GM12878 (cell line): Measurements from ENCODE around the gene IFNL1. TPM values are rescaled to one million over a fixed set of nuclear protein-coding genes. Genes with fewer than 3 reads are reported as not detected.

Experiments
- ATAC-seq: fragments of 200-7000 bp; cut with Tn5 transposase; 3 replicates; pipeline ENCODE4 v1.9.1; 2020; ENCODE audit warnings: mild to moderate bottlenecking, moderate library complexity
- BruUV-seq: library from RNA; stranded (reverse); fragments of 400-500 nt; replicated peaks from 2 replicates; lab custom pipeline; 2021; lab: Mats Ljungman, UMichigan
- CTCF ChIA-PET: fragments of 300-600 bp; sonication (Branson Sonifier 250); formaldehyde crosslinking; extraction: SDS; loops from one replicate; lab custom pipeline; 2021; ENCODE audit warnings: inconsistent platforms; lab: Yijun Ruan, JAX
- POLR2A ChIA-PET: fragments of 350-600 bp; formaldehyde crosslinking; extraction: SDS; loops from one replicate; lab custom pipeline; 2021; ENCODE audit warnings: inconsistent platforms; lab: Charles Lee
- RAD21 ChIA-PET: fragments of 300-600 bp; sonication (Branson Sonifier 250); formaldehyde crosslinking; loops from one replicate; lab custom pipeline; 2023; ENCODE audit warnings: antibody characterized with exemption; ENCODE audit not compliant: unreplicated experiment; lab: Charles Lee
- SMC1A ChIA-PET: fragments of 300-600 bp; sonication (Branson Sonifier 250); formaldehyde crosslinking; loops from one replicate; lab custom pipeline; 2023; ENCODE audit not compliant: unreplicated experiment, uncharacterized antibody; lab: Charles Lee
- DNase-seq: peaks from one replicate; pipeline ENCODE4 v3.0.0-alpha.2; 2011; ENCODE audit warnings: low read depth, low spot score
- FAIRE-seq: peaks from 3 replicates; lab custom pipeline; 2011; peaks lifted over from hg19 to GRCh38; lab: Jason Lieb, UNC
- H2AFZ ChIP-seq: 2 replicates; pipeline ENCODE4 v1.6.0; 2011; ENCODE audit warnings: low read depth, low read length, control low read depth; ENCODE audit not compliant: control insufficient read depth
- H3K27ac ChIP-seq: 2 replicates; pipeline ENCODE4 v1.5.1; 2011; ENCODE audit warnings: control low read depth; ENCODE audit not compliant: control insufficient read depth, insufficient read depth
- H3K27me3 ChIP-seq, 2 experiments: replicated peaks in 1 of 2; 2 replicates each; pipeline versions ENCODE4 v1.6.0 to v1.6.1; 2011; ENCODE audit warnings: low read length in 1 of 2; ENCODE audit not compliant: control insufficient read depth in 2 of 2, insufficient read depth in 2 of 2
- H3K36me3 ChIP-seq, 2 experiments: 2 replicates each; pipeline ENCODE4 v1.5.1; 2011; ENCODE audit warnings: low read length in 1 of 2; ENCODE audit not compliant: control insufficient read depth in 2 of 2, insufficient read depth in 2 of 2
- H3K4me1 ChIP-seq: 2 replicates; pipeline ENCODE4 v1.6.1; 2011; ENCODE audit warnings: mild to moderate bottlenecking, low read length, moderate library complexity, mixed read lengths; ENCODE audit not compliant: control insufficient read depth, insufficient read depth
- H3K4me2 ChIP-seq: 2 replicates; pipeline ENCODE4 v1.6.0; 2011; ENCODE audit warnings: control low read depth; ENCODE audit not compliant: control insufficient read depth, insufficient read depth
- H3K4me3 ChIP-seq: fragments of 200-600 bp; sonication (generic); 2 replicates; pipeline ENCODE4 v1.5.1; 2016
- H3K79me2 ChIP-seq: 2 replicates; pipeline ENCODE4 v1.6.0; 2011; ENCODE audit warnings: low read length; ENCODE audit not compliant: control insufficient read depth, insufficient read depth
- H3K9ac ChIP-seq: 2 replicates; pipeline ENCODE4 v1.8.0; 2011; ENCODE audit warnings: low read length, control low read depth, mixed read lengths; ENCODE audit not compliant: control insufficient read depth, insufficient read depth
- H3K9me3 ChIP-seq: replicated peaks from 3 replicates; pipeline ENCODE4 v1.5.1; 2011; ENCODE audit warnings: mild to moderate bottlenecking, low read length; ENCODE audit not compliant: control insufficient read depth, insufficient read depth
- H4K20me1 ChIP-seq: 2 replicates; pipeline ENCODE4 v1.6.0; 2011; ENCODE audit not compliant: control insufficient read depth, insufficient read depth
- FOXM1 ChIP-seq: IDR thresholded peaks from 2 replicates; pipeline ENCODE4 v1.6.1; 2012; ENCODE audit warnings: low read depth, mild to moderate bottlenecking, inconsistent platforms, low read length, moderate library complexity
- IKZF2 ChIP-seq, 2 experiments: fragments of 450-650 bp; IDR thresholded peaks; 2 replicates each; pipeline ENCODE4 v1.6.1; 2017; ENCODE audit warnings: mild to moderate bottlenecking in 2 of 2, moderate library complexity in 2 of 2
- RBBP5 ChIP-seq: fragments of 200-600 bp; sonication (generic); conservative IDR thresholded peaks from 2 replicates; pipeline ENCODE4 v1.6.1; 2016
- SUPT20H ChIP-seq: IDR thresholded peaks from 2 replicates; pipeline ENCODE4 v1.6.1; 2011; ENCODE audit warnings: low read depth, mild to moderate bottlenecking, low read length, moderate library complexity, borderline replicate concordance; ENCODE audit not compliant: control insufficient read depth
- TAF1 ChIP-seq: IDR thresholded peaks from 2 replicates; pipeline ENCODE4 v1.6.1; 2011; ENCODE audit warnings: mild to moderate bottlenecking, low read depth, low read length, borderline replicate concordance
- ZBTB40 ChIP-seq: fragments of 450-650 bp; IDR thresholded peaks from 2 replicates; pipeline ENCODE4 v1.6.1; 2016; ENCODE audit warnings: mild to moderate bottlenecking, moderate library complexity, borderline replicate concordance
- ZSCAN29 ChIP-seq: fragments of 450-650 bp; IDR thresholded peaks from 2 replicates; pipeline ENCODE4 v1.6.1; 2017; ENCODE audit warnings: mild to moderate bottlenecking, moderate library complexity
- ZZZ3 ChIP-seq: IDR thresholded peaks from 2 replicates; pipeline ENCODE4 v1.6.1; 2011; ENCODE audit warnings: low read depth; ENCODE audit not compliant: control insufficient read depth, insufficient read length
- WGBS: methylation state at CpG from one replicate; pipeline ENCODE4 v1.1.6; 2016; ENCODE audit warnings: low lambda C conversion rate; ENCODE audit not compliant: insufficient replicate concordance, insufficient coverage; ENCODE audit errors: missing lambda C conversion rate; 5-methylcytosine and 5-hydroxymethylcytosine counted together
- in situ Hi-C: fragments of 300-500 bp; cut with MboI; formaldehyde crosslinking; loops from 9 replicates; pipeline ENCODE4 v1.14.3; 2018; ENCODE audit warnings: mixed read lengths
- intact Hi-C: fragments of 100-400 bp; cut with micrococcal nuclease; formaldehyde crosslinking; loops from one replicate; pipeline ENCODE4 v1.14.2; 2022; ENCODE audit not compliant: unreplicated experiment
- polyA plus RNA-seq, 11 experiments: library from polyadenylated mRNA; depleted of rRNA in 4 of 11; unstranded in 6 of 11; stranded (reverse) in 5 of 11; fragments of >200 nt; fragmentation: Nextera tagmentation in 4 of 11; fragmentation: Illumina TruSeq in 1 of 11; extraction: Ambion mirVana in 4 of 11; extraction: Trizol in 1 of 11; gene quantifications; 1 replicate in 1 of 11; 2 replicates in 10 of 11; pipeline versions ENCODE4 v1.2.1 to v1.2.3, GENCODE V29; 2011 to 2016; ENCODE audit warnings: inconsistent platforms in 2 of 11, missing spikeins in 2 of 11, low read depth in 1 of 11
- total RNA-seq, 4 experiments: library from RNA; depleted of rRNA in 3 of 4; stranded (reverse); fragments of >200 nt in 3 of 4; fragmentation: Illumina TruSeq in 1 of 4; extraction: Trizol in 1 of 4; gene quantifications; 2 replicates each; pipeline versions ENCODE4 v1.2.1 to v1.2.3, GENCODE V29; 2013 to 2021

The IFNL1 gene
- total and polyA plus RNA-seq, 10 of the 15 experiments (the other 5 are each of a cell fraction or from before 2014, with no cell fraction given) = not detected

GRCh38 chr19:39329948-39330347 lies 33.7 kb downstream of the IFNL1 start:
- Histone ChIP-seq H3K36me3 (peaks cover 0 to 8% of the 10 kb centered on the region in 2 experiments; a peak in 2 of 4 replicates), H3K79me2 (peaks cover 10% of the 10 kb centered on the region), H3K4me2 (no peak overlapping the region), H3K27ac (no peak overlapping the region), H3K4me1 (peaks cover 8% of the 10 kb centered on the region), H3K27me3 (no peaks in the 10 kb centered on the region), H3K9me3 (no peaks in the 10 kb centered on the region), H2AFZ (no peak overlapping the region), H3K9ac (no peak overlapping the region), H4K20me1 (no peaks in the 10 kb centered on the region), H3K4me3 (no peak overlapping the region)
- ChIA-PET RAD21 (interaction anchor here (1.8 kb wide), 1 partner anchor 208 kb away, joined by 8 read pairs; no protein-coding TSS in a partner anchor), SMC1A (interaction anchor here (1.1 kb wide), 1 partner anchor 208 kb away, joined by 5 read pairs; no protein-coding TSS in a partner anchor), POLR2A (no interaction called here), CTCF (interaction anchor here (0.7 to 3.3 kb wide), 3 partner anchors 23 to 209 kb away, joined by 3 to 16 read pairs (median 3); no protein-coding TSS in a partner anchor)
- WGBS = 79% methylated on average over 7 of the region's 7 CpGs
- BruUV-seq = no TSS peak
- DNase-seq (no peak), ATAC-seq (no peak), FAIRE-seq (no peak)
- intact Hi-C loops (loop anchor here (5.0 kb wide), 2 partner anchors 118 to 368 kb away; no protein-coding TSS in a partner anchor), in situ Hi-C loops (loop anchor here (5.0 kb wide), 1 partner anchor 208 kb away; no protein-coding TSS in a partner anchor)
- no peak for TF ChIP-seq SUPT20H
- no peak for TF ChIP-seq FOXM1

GRCh38 chr19:39332293-39332692 lies 36.1 kb downstream of the IFNL1 start:
- Histone ChIP-seq H3K27me3 (no peaks in the 10 kb centered on the region), H3K27ac (no peak overlapping the region), H3K9me3 (no peaks in the 10 kb centered on the region), H4K20me1 (no peaks in the 10 kb centered on the region), H3K4me1 (peaks cover 11% of the 10 kb centered on the region), H3K4me3 (no peak overlapping the region), H2AFZ (no peak overlapping the region), H3K36me3 (peaks cover 0 to 8% of the 10 kb centered on the region in 2 experiments; a peak in 2 of 4 replicates), H3K9ac (no peak overlapping the region), H3K4me2 (no peak overlapping the region), H3K79me2 (peaks cover 17% of the 10 kb centered on the region)
- no peak for DNase-seq
- intact Hi-C loops = no loop called here
- ChIA-PET CTCF (interaction anchor here (0.7 to 3.3 kb wide), 3 partner anchors 210 to 1056 kb away, joined by 3 to 16 read pairs (median 4); no protein-coding TSS in a partner anchor), SMC1A (interaction anchor here (2.9 kb wide), 1 partner anchor 210 kb away, joined by 8 read pairs; no protein-coding TSS in a partner anchor), RAD21 (interaction anchor here (0.8 kb wide), 1 partner anchor 210 kb away, joined by 3 read pairs; no protein-coding TSS in a partner anchor), POLR2A (interaction anchor here (0.6 kb wide), 1 partner anchor 441 kb away, joined by 3 read pairs; no protein-coding TSS in a partner anchor)
- in situ Hi-C loops = no loop called here
- WGBS = 95% methylated on average over 5 of the region's 7 CpGs
- FAIRE-seq = no peak
- no TSS peak for BruUV-seq
- no peak for ATAC-seq
- no peak for TF ChIP-seq TAF1
- TF ChIP-seq IKZF2 (IDR thresholded peaks at IDR 0.05) = no peak
- TF ChIP-seq ZSCAN29 = no peak
- no peak for TF ChIP-seq ZZZ3
- peak; percentile 55; the same call in 1 of the 2 replicates for TF ChIP-seq ZBTB40
- no peak for TF ChIP-seq RBBP5
